NCI-H128 (cell line): ENCODE data around the gene ZNF276.
"Not testable (repeated sequence)": the region's sequence is repeated elsewhere in the genome, so short reads cannot be mapped to it uniquely, and the experiment has no call there.

Experiments
- DNase-seq: peaks from one replicate; lab custom pipeline; 2025; ENCODE audit not compliant: unreplicated experiment; lab: John Stamatoyannopoulos, UW

ZNF276 gene

GRCh38 chr16:89695875-89696669 lies 25.3 kb upstream of the ZNF276 start:
- DNase-seq: no peak

GRCh38 chr16:89696670-89697128 lies 24.6 kb upstream of the ZNF276 start:
- no peak for DNase-seq

- DNase-seq: no peak
Observed at GRCh38 chr16:89697161-89697615, 24.1 kb upstream of the ZNF276 start.

GRCh38 chr16:89697616-89698331 lies 23.6 kb upstream of the ZNF276 start:
- DNase-seq: no peak

- not testable (repeated sequence) for DNase-seq
Observed at GRCh38 chr16:89698717-89699116, 22.6 kb upstream of the ZNF276 start.

- DNase-seq: not testable (repeated sequence)
Observed at GRCh38 chr16:89699629-89700099, 21.7 kb upstream of the ZNF276 start.

GRCh38 chr16:89700100-89700648 lies 21.2 kb upstream of the ZNF276 start:
- peak; percentile 85 for DNase-seq

- DNase-seq: peak; percentile 47
Observed at GRCh38 chr16:89700649-89701424, 20.5 kb upstream of the ZNF276 start.

GRCh38 chr16:89701425-89702406 lies 19.6 kb upstream of the ZNF276 start, which contains the start of gene SPATA2L:
TSS of gene SPATA2L (minus strand) at chr16:89701705. CDS start at chr16:89701232, 473 bp downstream.
- peak; percentile 86 for DNase-seq

- DNase-seq: no peak
Observed at GRCh38 chr16:89704281-89704680, 17.1 kb upstream of the ZNF276 start.

GRCh38 chr16:89705006-89705405 lies 16.3 kb upstream of the ZNF276 start:
- no peak for DNase-seq

- DNase-seq: no peak
Observed at GRCh38 chr16:89706518-89707260, 14.6 kb upstream of the ZNF276 start.

- DNase-seq: no peak
Observed at GRCh38 chr16:89707695-89708094, 13.6 kb upstream of the ZNF276 start.

GRCh38 chr16:89708481-89708931 lies 12.8 kb upstream of the ZNF276 start:
- DNase-seq: no peak

GRCh38 chr16:89709166-89709565 lies 12.2 kb upstream of the ZNF276 start:
- no peak for DNase-seq

GRCh38 chr16:89709716-89710432 lies 11.5 kb upstream of the ZNF276 start:
- DNase-seq: no peak

GRCh38 chr16:89710709-89711564 lies 10.4 kb upstream of the ZNF276 start:
- no peak for DNase-seq
